H1 (cell line): ENCODE results near the gene MSS51. TPM values are rescaled to one million over a fixed set of nuclear protein-coding genes. Genes with fewer than 3 reads are reported as not detected.

Experiments
- ATF2 ChIP-seq: IDR thresholded peaks from 2 replicates; pipeline ENCODE4 v1.6.1; 2012; ENCODE audit warnings: low read length, inconsistent platforms
- CHD2 ChIP-seq: IDR thresholded peaks from 2 replicates; pipeline ENCODE4 v1.6.1; 2012; ENCODE audit warnings: low read length, improper control_type of control experiment
- CREB1 ChIP-seq: IDR thresholded peaks from 2 replicates; pipeline ENCODE4 v1.6.1; 2012; ENCODE audit warnings: inconsistent platforms
- EZH2 ChIP-seq: fragments of 200-600 bp; sonication (generic); IDR thresholded peaks from 2 replicates; pipeline ENCODE4 v1.7.1; 2012; ENCODE audit warnings: low read depth, mild to moderate bottlenecking, moderate library complexity, low read length, inconsistent platforms; ENCODE audit not compliant: severe bottlenecking
- KDM4A ChIP-seq: IDR thresholded peaks from one replicate; pipeline ENCODE4 v1.7.1; 2012; ENCODE audit warnings: low read depth, mild to moderate bottlenecking, moderate library complexity, low read length, inconsistent platforms; ENCODE audit not compliant: severe bottlenecking
- ZNF274 ChIP-seq: IDR thresholded peaks from 2 replicates; pipeline ENCODE4 v1.7.0; 2012; ENCODE audit warnings: low read length, borderline replicate concordance; ENCODE audit errors: extremely low read depth
- polyA plus RNA-seq, 7 experiments: library from polyadenylated mRNA; depleted of rRNA in 3 of 7; stranded (reverse) in 5 of 7; unstranded in 2 of 7; fragments of >200 nt in 5 of 7; fragments of 200-250 nt in 2 of 7; gene quantifications; 1 replicate in 5 of 7; 2 replicates in 1 of 7; 4 replicates in 1 of 7; pipeline versions ENCODE4 v1.2.1 to v1.2.3, GENCODE V29; 2011 to 2013; ENCODE audit warnings: missing spikeins in 2 of 7, mixed read lengths in 2 of 7
- total RNA-seq: library from RNA; stranded (reverse); fragmentation: NEBNext Ultra II Directional; extraction: Animal tissue kit (Norgen Biotek cat#: 25700); gene quantifications from 2 replicates; pipeline ENCODE4 v1.2.1, GENCODE V29; 2021

The MSS51 gene
- total and polyA plus RNA-seq, 2 of the 8 experiments (the other 6 are each of a cell fraction or from before 2014, with no cell fraction given), result 1.5 to 1.7 TPM

GRCh38 chr10:73413108-73413527, 20.2 kb downstream of the MSS51 start (continued):
- no peak for TF ChIP-seq EZH2
- TF ChIP-seq ZNF274, result no peak
- TF ChIP-seq KDM4A, result no peak
- TF ChIP-seq CHD2, result no peak
- TF ChIP-seq CREB1, result peak; percentile 51; the same call in 1 of the 2 replicates
- no peak for TF ChIP-seq ATF2
